CD8-positive, alpha-beta memory T cell (primary cell): ENCODE measurements around the gene ACACB. TPM values are rescaled to one million over a fixed set of nuclear protein-coding genes. Genes with fewer than 3 reads are reported as not detected.

ENCODE experiments used
- CTCF ChIA-PET: fragments of 350-600 bp; sonication (Branson Sonifier 250); formaldehyde crosslinking; loops from one replicate; lab custom pipeline; 2021; ENCODE audit warnings: antibody characterized with exemption; lab: Charles Lee
- POLR2A ChIA-PET: fragments of 350-600 bp; sonication (Branson Sonifier 250); formaldehyde crosslinking; loops from one replicate; lab custom pipeline; 2021; ENCODE audit warnings: antibody characterized with exemption; lab: Charles Lee
- DNase-seq, 5 donors: peaks; one replicate each; pipeline versions ENCODE4 v3.0.0 to v3.0.0-alpha.2; 2020 to 2022; ENCODE audit warnings: mixed read lengths in 1 of 5
- H3K27ac ChIP-seq: one replicate; pipeline ENCODE4 v1.7.0; 2013; ENCODE audit warnings: low read depth, mild to moderate bottlenecking, low read length, moderate library complexity
- H3K27me3 ChIP-seq: 2 replicates; pipeline ENCODE4 v1.7.0; 2013; ENCODE audit warnings: low read length, mild to moderate bottlenecking; ENCODE audit not compliant: insufficient read depth, poor library complexity, severe bottlenecking
- H3K36me3 ChIP-seq: 2 replicates; pipeline ENCODE4 v1.7.0; 2013; ENCODE audit warnings: mild to moderate bottlenecking, low read length, moderate library complexity; ENCODE audit not compliant: insufficient read depth
- H3K4me1 ChIP-seq: 2 replicates; pipeline ENCODE4 v1.7.0; 2013; ENCODE audit warnings: mild to moderate bottlenecking, low read length, moderate library complexity; ENCODE audit not compliant: insufficient read depth
- H3K4me3 ChIP-seq: 2 replicates; pipeline ENCODE4 v1.7.0; 2013; ENCODE audit warnings: mild to moderate bottlenecking, low read length
- H3K9me3 ChIP-seq: 2 replicates; pipeline ENCODE4 v1.7.0; 2013; ENCODE audit warnings: mild to moderate bottlenecking, low read length
- H3K27ac Mint-ChIP-seq, 8 donors: one replicate each; pipeline ENCODE4 v1.8.0; 2020 to 2021; ENCODE audit warnings: mixed read lengths in 8 of 8, mild to moderate bottlenecking in 6 of 8, inconsistent platforms in 3 of 8, moderate library complexity in 3 of 8
- H3K27me3 Mint-ChIP-seq, 2 donors: one replicate each; pipeline ENCODE4 v1.8.0; 2020 to 2021; ENCODE audit warnings: mixed read lengths in 2 of 2, mild to moderate bottlenecking in 1 of 2, moderate library complexity in 1 of 2
- H3K36me3 Mint-ChIP-seq, 3 donors: one replicate each; pipeline ENCODE4 v1.8.0; 2020 to 2021; ENCODE audit warnings: mixed read lengths in 3 of 3, inconsistent platforms in 1 of 3, mild to moderate bottlenecking in 1 of 3
- H3K4me1 Mint-ChIP-seq, 3 donors: one replicate each; pipeline ENCODE4 v1.8.0; 2020 to 2021; ENCODE audit warnings: mixed read lengths in 3 of 3, inconsistent platforms in 1 of 3, mild to moderate bottlenecking in 1 of 3
- H3K4me3 Mint-ChIP-seq, 7 donors: one replicate each; pipeline ENCODE4 v1.8.0; 2020 to 2021; ENCODE audit warnings: mixed read lengths in 7 of 7, mild to moderate bottlenecking in 6 of 7, moderate library complexity in 4 of 7, inconsistent platforms in 2 of 7
- H3K9me3 Mint-ChIP-seq, 5 donors: one replicate each; pipeline ENCODE4 v1.8.0; 2020 to 2022; ENCODE audit warnings: mixed read lengths in 5 of 5, mild to moderate bottlenecking in 3 of 5, moderate library complexity in 2 of 5, inconsistent platforms in 1 of 5
- polyA plus RNA-seq: library from polyadenylated mRNA; unstranded; fragments of 300-500 nt; fragmentation: Illumina TruSeq; gene quantifications from one replicate; pipeline ENCODE4 v1.2.3, GENCODE V29; 2021
- total RNA-seq, 2 experiments: library from RNA; stranded (reverse); gene quantifications; one replicate each; pipeline ENCODE4 v1.2.3, GENCODE V29; 2021

ACACB gene
- total and polyA plus RNA-seq, 3 experiments from 2014 or later = 1.4 to 7.9 (median 7.8) TPM

GRCh38 chr12:109088818-109089217 is 27.6 kb upstream of the ACACB start:
- CTCF ChIA-PET = no interaction called here
- H3K36me3 ChIP-seq = peaks cover 23% of the 10 kb centered on the region
- no peak overlapping the region for H3K27ac ChIP-seq
- no peaks in the 10 kb centered on the region for H3K27me3 ChIP-seq
- POLR2A ChIA-PET = no interaction called here
- H3K4me3 ChIP-seq = no peak overlapping the region
- no peaks in the 10 kb centered on the region for H3K9me3 Mint-ChIP-seq
- peak overlapping the region in 5 of 8 donors; percentile 19 to 64 (median 54) for H3K27ac Mint-ChIP-seq
- peaks cover 26 to 34% (median 26%) of the 10 kb centered on the region in 3 donors for H3K4me1 Mint-ChIP-seq
- no peak overlapping the region for H3K4me3 Mint-ChIP-seq
- no peaks in the 10 kb centered on the region for H3K9me3 ChIP-seq
- H3K27me3 Mint-ChIP-seq = no peaks in the 10 kb centered on the region
- H3K4me1 ChIP-seq = peaks cover 21% of the 10 kb centered on the region
- DNase-seq = no peak
- H3K36me3 Mint-ChIP-seq = peaks cover 0 to 64% (median 4%) of the 10 kb centered on the region in 3 donors

- H3K27me3 Mint-ChIP-seq = no peaks in the 10 kb centered on the region
- no peaks in the 10 kb centered on the region for H3K9me3 Mint-ChIP-seq
- peaks cover 22% of the 10 kb centered on the region for H3K36me3 ChIP-seq
- no peak overlapping the region for H3K4me3 ChIP-seq
- H3K27me3 ChIP-seq = no peaks in the 10 kb centered on the region
- H3K27ac ChIP-seq = no peak overlapping the region
- peaks cover 0 to 57% (median 4%) of the 10 kb centered on the region in 3 donors for H3K36me3 Mint-ChIP-seq
- H3K4me1 Mint-ChIP-seq = peaks cover 27 to 39% (median 27%) of the 10 kb centered on the region in 3 donors
- ChIA-PET POLR2A (no interaction called here), CTCF (no interaction called here)
- peak overlapping the region in 1 of 7 donors; percentile 30 for H3K4me3 Mint-ChIP-seq
- no peaks in the 10 kb centered on the region for H3K9me3 ChIP-seq
- DNase-seq = no peak
- H3K4me1 ChIP-seq = peaks cover 21% of the 10 kb centered on the region
- peak overlapping the region in 7 of 8 donors; percentile 4 to 93 (median 42) for H3K27ac Mint-ChIP-seq
Observed at GRCh38 chr12:109089683-109090082, 26.7 kb upstream of the ACACB start.

- no peaks in the 10 kb centered on the region for H3K9me3 Mint-ChIP-seq
- DNase-seq = no peak
- Histone ChIP-seq H3K27me3 (no peaks in the 10 kb centered on the region), H3K4me1 (peaks cover 21% of the 10 kb centered on the region), H3K36me3 (peaks cover 8% of the 10 kb centered on the region), H3K27ac (peak overlapping the region; percentile 70), H3K4me3 (peak overlapping the region; percentile 86), H3K9me3 (no peaks in the 10 kb centered on the region)
- CTCF ChIA-PET = interaction anchor here (0.8 to 2.6 kb wide), 12 partner anchors 8 to 525 kb away, joined by 3 to 13 read pairs (median 4); partner anchors contain the start of gene USP30
- H3K36me3 Mint-ChIP-seq = peaks cover 0 to 33% (median 0%) of the 10 kb centered on the region in 3 donors
- H3K27me3 Mint-ChIP-seq = no peaks in the 10 kb centered on the region
- peak overlapping the region; percentile 57 to 88 (median 83) for H3K4me3 Mint-ChIP-seq
- peak overlapping the region; percentile 86 to 97 (median 94) for H3K27ac Mint-ChIP-seq
- POLR2A ChIA-PET = interaction anchor here (1.0 kb wide), 2 partner anchors 20 to 38 kb away, joined by 3 to 4 read pairs; no protein-coding TSS in a partner anchor
- H3K4me1 Mint-ChIP-seq = peaks cover 27 to 39% (median 29%) of the 10 kb centered on the region in 3 donors
Observed at GRCh38 chr12:109092497-109093021, 23.8 kb upstream of the ACACB start.

GRCh38 chr12:109093022-109093918 is 23.1 kb upstream of the ACACB start, which contains the start of gene ALKBH2:
Gene ALKBH2, minus strand, starts transcription at chr12:109093472. Its CDS starts 686 bp downstream, at chr12:109092786.
- H3K4me1 ChIP-seq = peaks cover 21% of the 10 kb centered on the region
- Mint-ChIP-seq H3K4me1 (peaks cover 32 to 43% (median 32%) of the 10 kb centered on the region in 3 donors), H3K27ac (peak within 1 kb of the TSS; percentile 86 to 97 (median 94)), H3K36me3 (peaks cover 0 to 26% (median 0%) of the 10 kb centered on the region in 3 donors), H3K9me3 (no peaks in the 10 kb centered on the region), H3K27me3 (no peaks in the 10 kb centered on the region), H3K4me3 (peak within 1 kb of the TSS; percentile 57 to 88 (median 83))
- peak within 1 kb of the TSS; percentile 70 for H3K27ac ChIP-seq
- ChIA-PET POLR2A (interaction anchor here (1.0 kb wide), 2 partner anchors 19 to 39 kb away, joined by 3 to 4 read pairs; no protein-coding TSS in a partner anchor), CTCF (interaction anchor here (0.8 to 2.6 kb wide), 14 partner anchors 9 to 525 kb away, joined by 3 to 13 read pairs (median 4); partner anchors contain the start of gene USP30)
- peaks cover 8% of the 10 kb centered on the region for H3K36me3 ChIP-seq
- peak within 1 kb of the TSS; percentile 86 for H3K4me3 ChIP-seq
- no peaks in the 10 kb centered on the region for H3K27me3 ChIP-seq
- peak; percentile 92 to 96 (median 94) for DNase-seq
- no peaks in the 10 kb centered on the region for H3K9me3 ChIP-seq

GRCh38 chr12:109097140-109097434 is 19.3 kb upstream of the ACACB start:
- H3K9me3 ChIP-seq = no peaks in the 10 kb centered on the region
- POLR2A ChIA-PET = no interaction called here
- H3K4me3 ChIP-seq = no peak overlapping the region
- H3K27me3 ChIP-seq = no peaks in the 10 kb centered on the region
- H3K4me1 Mint-ChIP-seq = peaks cover 47 to 57% (median 50%) of the 10 kb centered on the region in 3 donors
- peak overlapping the region; percentile 7 for H3K27ac ChIP-seq
- H3K4me1 ChIP-seq = peaks cover 32% of the 10 kb centered on the region
- no peak for DNase-seq
- CTCF ChIA-PET = no interaction called here
- peak overlapping the region in 3 of 7 donors; percentile 37 to 90 (median 85) for H3K4me3 Mint-ChIP-seq
- peaks cover 0 to 13% (median 5%) of the 10 kb centered on the region in 3 donors for H3K36me3 Mint-ChIP-seq
- peaks cover 8% of the 10 kb centered on the region for H3K36me3 ChIP-seq
- H3K9me3 Mint-ChIP-seq = no peaks in the 10 kb centered on the region
- H3K27ac Mint-ChIP-seq = no peak overlapping the region
- no peaks in the 10 kb centered on the region for H3K27me3 Mint-ChIP-seq

GRCh38 chr12:109097435-109098182 is 18.8 kb upstream of the ACACB start, which contains the start of gene UNG:
Gene UNG, plus strand, starts transcription at chr12:109097597. Its CDS starts 83 bp downstream, at chr12:109097680.
- H3K27me3 Mint-ChIP-seq = no peaks in the 10 kb centered on the region
- no peaks in the 10 kb centered on the region for H3K9me3 ChIP-seq
- H3K36me3 ChIP-seq = peaks cover 8% of the 10 kb centered on the region
- POLR2A ChIA-PET = no interaction called here
- CTCF ChIA-PET = interaction anchor here (1.1 to 1.4 kb wide), 2 partner anchors 14 to 296 kb away, joined by 3 to 4 read pairs; no protein-coding TSS in a partner anchor
- H3K4me3 Mint-ChIP-seq = peak within 1 kb of the TSS; percentile 85 to 93 (median 88)
- H3K27ac ChIP-seq = peak within 1 kb of the TSS; percentile 18
- no peaks in the 10 kb centered on the region for H3K27me3 ChIP-seq
- H3K4me1 Mint-ChIP-seq = peaks cover 42 to 55% (median 44%) of the 10 kb centered on the region in 3 donors
- H3K27ac Mint-ChIP-seq = peak within 1 kb of the TSS; percentile 61 to 98 (median 86)
- H3K4me1 ChIP-seq = peaks cover 26% of the 10 kb centered on the region
- peaks cover 0 to 16% (median 5%) of the 10 kb centered on the region in 3 donors for H3K36me3 Mint-ChIP-seq
- DNase-seq = peak; percentile 93 to 97 (median 96)
- no peaks in the 10 kb centered on the region for H3K9me3 Mint-ChIP-seq
- peak within 1 kb of the TSS; percentile 80 for H3K4me3 ChIP-seq

- Mint-ChIP-seq H3K9me3 (no peaks in the 10 kb centered on the region), H3K4me1 (peaks cover 36 to 49% (median 39%) of the 10 kb centered on the region in 3 donors)
Observed at GRCh38 chr12:109098183-109098604, 18.2 kb upstream of the ACACB start.

More at GRCh38 chr12:109098183-109098604, 18.2 kb upstream of the ACACB start:
- Histone ChIP-seq H3K36me3 (peaks cover 9% of the 10 kb centered on the region), H3K9me3 (no peaks in the 10 kb centered on the region), H3K27me3 (no peaks in the 10 kb centered on the region), H3K27ac (peak overlapping the region; percentile 18), H3K4me1 (peaks cover 21% of the 10 kb centered on the region), H3K4me3 (peak overlapping the region; percentile 80)
- peak in 1 of 5 donors; percentile 42 for DNase-seq
- peak overlapping the region; percentile 85 to 93 (median 88) for H3K4me3 Mint-ChIP-seq
- ChIA-PET POLR2A (no interaction called here), CTCF (interaction anchor here (1.1 to 1.4 kb wide), 2 partner anchors 14 to 295 kb away, joined by 3 to 4 read pairs; no protein-coding TSS in a partner anchor)
- H3K36me3 Mint-ChIP-seq = peaks cover 0 to 21% (median 5%) of the 10 kb centered on the region in 3 donors
- H3K27me3 Mint-ChIP-seq = no peaks in the 10 kb centered on the region
- peak overlapping the region; percentile 61 to 98 (median 84) for H3K27ac Mint-ChIP-seq
